GM19397 (cell line): ENCODE data around the gene HOXC10.

ENCODE experiments used
- ATAC-seq: cut with Tn5 transposase; IDR thresholded peaks from one replicate; pipeline ENCODE4 v1.9.1; 2021; ENCODE audit warnings: mild to moderate bottlenecking, moderate library complexity; ENCODE audit not compliant: unreplicated experiment

The HOXC10 gene

GRCh38 chr12:53989227-53990113, 4.5 kb downstream of the HOXC10 start:
- ATAC-seq, result no peak

GRCh38 chr12:53990311-53991076, 5.5 kb downstream of the HOXC10 start:
- ATAC-seq, result no peak

DNA sequence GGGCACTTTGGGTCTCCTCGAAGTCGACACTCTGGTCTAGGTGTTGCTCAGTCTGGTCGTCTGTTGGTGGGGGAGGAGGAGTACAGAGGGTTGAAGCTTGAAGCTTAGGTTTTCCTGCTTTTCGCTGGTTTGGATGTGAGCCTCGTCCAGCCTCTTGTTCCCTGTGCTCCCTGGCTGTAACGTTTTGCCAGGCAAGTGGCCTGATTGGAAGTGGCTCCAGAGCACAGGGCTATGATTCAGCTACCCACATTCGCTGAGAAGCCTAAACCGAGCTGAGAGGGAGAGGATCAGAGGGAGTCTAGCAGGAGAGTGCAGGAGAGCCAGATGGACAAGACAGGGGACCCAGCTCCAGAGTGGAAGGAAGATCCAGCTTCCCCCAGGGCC, 6.1 kb downstream of the HOXC10 start:
- no peak for ATAC-seq

- no peak for ATAC-seq
Observed at GRCh38 chr12:53992377-53992889, 7.5 kb downstream of the HOXC10 start.

GRCh38 chr12:53993162-53994008, 8.4 kb downstream of the HOXC10 start:
- ATAC-seq, result no peak

GRCh38 chr12:53994009-53994263, 9.0 kb downstream of the HOXC10 start:
- no peak for ATAC-seq

- ATAC-seq, result no peak
Observed at GRCh38 chr12:53994264-53995001, 9.5 kb downstream of the HOXC10 start.

GRCh38 chr12:53995002-53995377, 10.0 kb downstream of the HOXC10 start:
- no peak for ATAC-seq

- ATAC-seq, result no peak
Observed at GRCh38 chr12:53995378-53996239, 10.7 kb downstream of the HOXC10 start.

DNA sequence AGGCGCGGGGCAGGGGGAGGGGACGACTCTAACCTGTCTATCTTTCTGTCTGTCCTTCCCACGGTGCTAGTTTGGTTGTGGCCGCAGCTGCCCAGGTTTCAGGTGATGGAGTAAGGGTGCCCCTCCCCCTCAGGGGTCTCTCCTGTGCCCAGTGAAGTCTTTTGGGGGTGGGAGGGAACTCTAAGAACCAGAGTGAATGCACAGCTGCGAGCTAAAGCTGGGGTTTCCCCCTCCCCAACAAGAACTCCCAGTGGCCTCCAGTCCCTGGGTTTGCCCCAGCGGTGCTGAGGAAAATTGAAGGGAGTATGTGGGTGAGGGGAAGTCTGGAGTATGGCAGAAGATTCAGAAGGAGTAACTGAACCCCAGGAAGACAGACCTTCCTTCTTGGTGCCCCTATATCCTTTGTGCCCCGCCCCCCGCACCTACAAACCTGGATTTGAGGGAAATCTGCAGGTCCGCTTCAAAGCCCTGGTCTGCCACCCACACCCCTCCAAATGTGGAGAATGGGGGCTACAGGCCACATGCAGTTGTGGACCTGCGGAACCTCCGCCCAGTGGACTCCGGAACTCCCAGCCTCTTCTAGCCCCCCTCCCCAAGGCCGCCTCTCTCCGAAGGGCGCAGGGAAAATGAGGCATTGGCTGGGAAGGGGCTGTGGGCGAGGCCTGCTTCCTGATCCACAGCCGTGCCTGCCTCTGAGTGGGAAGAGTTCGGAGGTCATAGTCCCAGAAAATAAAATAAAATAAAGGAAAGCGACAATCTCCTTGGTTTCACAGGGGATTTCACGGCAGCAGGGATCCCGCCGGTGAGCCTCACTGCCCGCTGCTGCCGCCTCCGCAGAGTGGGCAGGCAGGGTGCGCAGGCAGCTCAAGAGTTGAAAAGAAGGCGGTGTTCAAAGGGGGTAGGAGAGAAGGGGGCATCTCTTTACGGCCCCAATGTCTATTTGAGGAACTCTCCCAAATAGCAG, 11.6 kb downstream of the HOXC10 start:
- ATAC-seq, result no peak

GRCh38 chr12:53997204-53998109, 12.5 kb downstream of the HOXC10 start:
- ATAC-seq, result no peak

- ATAC-seq, result no peak
Observed at GRCh38 chr12:53998110-53998899, 13.4 kb downstream of the HOXC10 start.

DNA sequence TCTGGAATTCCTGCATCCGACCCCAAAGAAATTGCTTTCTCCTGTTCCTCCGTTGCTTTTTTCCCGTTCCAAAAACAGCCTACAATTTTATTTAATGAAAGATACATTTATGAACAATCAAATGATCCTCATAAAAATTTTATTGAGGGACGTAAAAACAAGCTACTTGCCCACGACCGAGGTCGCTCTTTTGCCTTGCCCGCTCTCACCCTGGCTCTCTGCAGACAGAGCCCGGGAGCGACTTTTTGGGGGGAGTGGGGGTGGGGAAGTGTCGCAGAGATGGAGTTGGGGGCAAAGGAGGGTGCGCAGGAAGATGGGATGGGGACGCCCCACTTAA, 13.9 kb downstream of the HOXC10 start:
- ATAC-seq, result no peak

DNA sequence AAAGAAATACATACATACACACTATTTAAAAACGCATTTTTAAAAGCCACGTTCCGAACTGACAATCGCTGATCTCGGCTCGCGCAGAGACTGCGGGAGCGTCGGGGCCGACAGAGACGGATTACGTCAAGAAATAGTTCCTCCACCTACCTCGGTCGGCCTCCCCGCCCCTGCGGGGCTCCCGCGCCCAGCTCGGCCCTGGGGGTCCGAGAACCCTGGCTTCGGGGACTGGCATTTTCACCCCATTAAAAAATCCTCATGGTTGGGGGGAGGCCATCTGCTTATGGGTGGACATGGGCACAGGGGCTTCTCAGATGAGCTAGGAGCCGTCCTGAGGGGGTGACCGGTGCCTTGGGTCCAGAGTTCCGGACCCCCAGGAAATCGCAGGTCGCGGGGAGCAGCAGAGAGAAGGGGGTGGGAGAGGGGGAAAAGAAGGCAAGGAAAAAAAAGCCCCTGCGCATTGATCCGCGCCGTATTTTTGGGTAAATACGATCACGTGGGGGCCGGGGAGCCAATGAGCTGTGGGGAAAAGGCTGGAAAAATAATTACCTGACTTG, 14.7 kb downstream of the HOXC10 start:
- no peak for ATAC-seq

DNA sequence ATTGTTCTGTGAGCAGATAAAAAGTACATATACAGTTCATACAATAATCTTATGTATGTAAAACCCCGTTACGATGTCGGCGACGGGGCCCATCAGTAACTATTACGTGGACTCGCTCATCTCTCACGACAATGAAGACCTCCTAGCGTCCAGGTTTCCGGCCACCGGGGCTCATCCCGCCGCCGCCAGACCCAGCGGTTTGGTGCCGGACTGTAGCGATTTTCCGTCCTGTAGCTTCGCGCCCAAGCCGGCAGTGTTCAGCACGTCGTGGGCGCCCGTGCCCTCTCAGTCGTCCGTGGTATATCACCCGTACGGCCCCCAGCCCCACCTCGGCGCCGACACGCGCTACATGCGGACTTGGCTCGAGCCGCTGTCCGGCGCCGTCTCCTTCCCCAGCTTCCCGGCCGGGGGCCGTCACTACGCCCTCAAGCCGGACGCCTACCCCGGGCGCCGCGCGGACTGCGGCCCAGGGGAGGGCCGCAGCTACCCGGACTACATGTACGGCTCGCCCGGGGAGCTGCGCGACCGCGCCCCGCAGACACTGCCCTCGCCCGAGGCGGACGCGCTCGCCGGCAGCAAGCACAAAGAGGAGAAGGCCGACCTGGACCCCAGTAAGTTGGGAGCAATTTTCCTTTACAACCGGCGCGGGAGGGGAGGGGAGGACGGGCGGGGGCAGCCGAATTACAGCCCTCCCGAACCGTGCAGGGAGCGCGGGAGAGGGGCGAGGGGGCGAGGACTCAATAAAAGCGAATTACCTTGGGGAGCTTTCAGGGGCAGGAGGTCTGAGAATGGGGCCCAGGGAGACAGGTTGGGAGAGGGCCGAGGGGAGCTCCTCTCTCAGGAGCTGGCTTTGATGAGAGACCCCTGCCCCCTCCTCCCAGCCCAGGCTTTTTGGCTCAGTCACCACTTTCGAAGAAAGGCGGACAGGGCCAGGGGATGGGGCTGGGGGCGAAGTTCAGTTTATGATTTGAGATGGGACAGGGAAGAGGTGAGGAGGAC, 15.5 kb downstream of the HOXC10 start, which contains the start of gene HOXC9:
Gene HOXC9, plus strand, starts transcription at position 46 of the 999 bp plus-strand sequence. Its CDS starts 28 bp downstream, at position 74.
- no peak for ATAC-seq
